Lower leg skin (tissue), 3 donors: Measurements from ENCODE around the gene CD200R1.

Experiments used
- CTCF ChIP-seq, 3 donors: fragments of 450-650 bp; IDR thresholded peaks; one replicate each; pipeline ENCODE4 v1.5.1; 2016; ENCODE audit warnings: antibody characterized with exemption in 3 of 3, mild to moderate bottlenecking in 3 of 3, moderate library complexity in 2 of 3
- POLR2A ChIP-seq, 2 donors: fragments of 450-650 bp; IDR thresholded peaks; one replicate each; pipeline ENCODE4 v1.6.1; 2016 to 2017; ENCODE audit warnings: antibody characterized with exemption in 2 of 2, mild to moderate bottlenecking in 1 of 2, moderate library complexity in 1 of 2

- no peak for TF ChIP-seq CTCF (IDR thresholded peaks at IDR 0.05)
- no peak for TF ChIP-seq POLR2A (IDR thresholded peaks at IDR 0.05)
Measured at GRCh38 chr3:113002679-113003078, 27.8 kb upstream of the CD200R1 start.
